ENCODE results near the gene DISC1. TPM values are rescaled to one million over a fixed set of nuclear protein-coding genes. Genes with fewer than 3 reads are reported as not detected.

DISC1 gene
- total RNA-seq, 1 experiment from 2014 or later, result 0.36 TPM

DNA sequence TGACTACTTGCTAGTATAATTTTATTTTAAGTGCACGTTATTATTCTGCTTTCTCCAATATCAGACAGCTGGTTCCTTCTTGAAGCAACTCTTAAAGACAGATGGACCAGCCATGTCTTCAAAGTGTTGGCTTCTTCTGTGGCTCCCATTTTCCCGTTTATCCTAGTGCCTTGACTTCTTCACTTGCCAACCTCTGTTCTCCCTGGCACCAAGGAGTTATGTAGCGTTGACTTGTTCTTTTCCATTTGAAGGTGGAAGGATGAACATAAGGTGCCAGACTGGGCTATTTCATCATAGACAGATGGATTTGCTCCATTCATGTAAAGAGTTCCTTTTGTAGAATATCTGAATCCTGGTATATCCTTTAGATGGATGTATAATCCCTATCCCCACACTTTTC, 260.6 kb downstream of the DISC1 start:
- Histone ChIP-seq H3K27ac (ENCODE audit: low read length) (no peak overlapping the region), H3K9me3 (ENCODE audit: control insufficient read depth, insufficient read depth, low read depth, low read length) (no peaks in the 10 kb centered on the region), H3K36me3 (ENCODE audit: control insufficient read depth, insufficient read depth, low read length) (no peaks in the 10 kb centered on the region), H3K27me3 (ENCODE audit: control insufficient read depth, insufficient read depth, low read length) (no peaks in the 10 kb centered on the region), H3K4me1 (ENCODE audit: control insufficient read depth, insufficient read depth, low read length) (no peaks in the 10 kb centered on the region), H3K4me3 (ENCODE audit: low read depth in 2 of 2, low read length in 2 of 2) (no peak overlapping the region)
- intact Hi-C loops (cut with micrococcal nuclease; ENCODE audit: unreplicated experiment) (no loop called here), in situ Hi-C loops (cut with HindIII; ENCODE audit: low pct_unique_long_range_greater_than_20kb, low sequenced_read_pairs) (no loop called here)
- CTCF ChIA-PET, result no interaction called here
- POLR2A ChIA-PET, result no interaction called here
- ATAC-seq (no peak), DNase-seq (ENCODE audit: low read depth, low spot score) (no peak)
- no TSS peak for BruUV-seq (replicated peaks)
- TF ChIP-seq SIN3A (IDR thresholded peaks at IDR 0.05; ENCODE audit: borderline replicate concordance, insufficient read depth, low read depth, low read length) (no peak), POLR2AphosphoS5 (IDR thresholded peaks at IDR 0.05; ENCODE audit: low read depth, low read length) (no peak), TCF7L2 (IDR thresholded peaks at IDR 0.05; ENCODE audit: low read depth, low read length) (no peak)
- TF ChIP-seq, protein P1, sequence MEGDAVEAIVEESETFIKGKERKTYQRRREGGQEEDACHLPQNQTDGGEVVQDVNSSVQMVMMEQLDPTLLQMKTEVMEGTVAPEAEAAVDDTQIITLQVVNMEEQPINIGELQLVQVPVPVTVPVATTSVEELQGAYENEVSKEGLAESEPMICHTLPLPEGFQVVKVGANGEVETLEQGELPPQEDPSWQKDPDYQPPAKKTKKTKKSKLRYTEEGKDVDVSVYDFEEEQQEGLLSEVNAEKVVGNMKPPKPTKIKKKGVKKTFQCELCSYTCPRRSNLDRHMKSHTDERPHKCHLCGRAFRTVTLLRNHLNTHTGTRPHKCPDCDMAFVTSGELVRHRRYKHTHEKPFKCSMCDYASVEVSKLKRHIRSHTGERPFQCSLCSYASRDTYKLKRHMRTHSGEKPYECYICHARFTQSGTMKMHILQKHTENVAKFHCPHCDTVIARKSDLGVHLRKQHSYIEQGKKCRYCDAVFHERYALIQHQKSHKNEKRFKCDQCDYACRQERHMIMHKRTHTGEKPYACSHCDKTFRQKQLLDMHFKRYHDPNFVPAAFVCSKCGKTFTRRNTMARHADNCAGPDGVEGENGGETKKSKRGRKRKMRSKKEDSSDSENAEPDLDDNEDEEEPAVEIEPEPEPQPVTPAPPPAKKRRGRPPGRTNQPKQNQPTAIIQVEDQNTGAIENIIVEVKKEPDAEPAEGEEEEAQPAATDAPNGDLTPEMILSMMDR (IDR thresholded peaks at IDR 0.05), result no peak
- TF ChIP-seq, protein P2, sequence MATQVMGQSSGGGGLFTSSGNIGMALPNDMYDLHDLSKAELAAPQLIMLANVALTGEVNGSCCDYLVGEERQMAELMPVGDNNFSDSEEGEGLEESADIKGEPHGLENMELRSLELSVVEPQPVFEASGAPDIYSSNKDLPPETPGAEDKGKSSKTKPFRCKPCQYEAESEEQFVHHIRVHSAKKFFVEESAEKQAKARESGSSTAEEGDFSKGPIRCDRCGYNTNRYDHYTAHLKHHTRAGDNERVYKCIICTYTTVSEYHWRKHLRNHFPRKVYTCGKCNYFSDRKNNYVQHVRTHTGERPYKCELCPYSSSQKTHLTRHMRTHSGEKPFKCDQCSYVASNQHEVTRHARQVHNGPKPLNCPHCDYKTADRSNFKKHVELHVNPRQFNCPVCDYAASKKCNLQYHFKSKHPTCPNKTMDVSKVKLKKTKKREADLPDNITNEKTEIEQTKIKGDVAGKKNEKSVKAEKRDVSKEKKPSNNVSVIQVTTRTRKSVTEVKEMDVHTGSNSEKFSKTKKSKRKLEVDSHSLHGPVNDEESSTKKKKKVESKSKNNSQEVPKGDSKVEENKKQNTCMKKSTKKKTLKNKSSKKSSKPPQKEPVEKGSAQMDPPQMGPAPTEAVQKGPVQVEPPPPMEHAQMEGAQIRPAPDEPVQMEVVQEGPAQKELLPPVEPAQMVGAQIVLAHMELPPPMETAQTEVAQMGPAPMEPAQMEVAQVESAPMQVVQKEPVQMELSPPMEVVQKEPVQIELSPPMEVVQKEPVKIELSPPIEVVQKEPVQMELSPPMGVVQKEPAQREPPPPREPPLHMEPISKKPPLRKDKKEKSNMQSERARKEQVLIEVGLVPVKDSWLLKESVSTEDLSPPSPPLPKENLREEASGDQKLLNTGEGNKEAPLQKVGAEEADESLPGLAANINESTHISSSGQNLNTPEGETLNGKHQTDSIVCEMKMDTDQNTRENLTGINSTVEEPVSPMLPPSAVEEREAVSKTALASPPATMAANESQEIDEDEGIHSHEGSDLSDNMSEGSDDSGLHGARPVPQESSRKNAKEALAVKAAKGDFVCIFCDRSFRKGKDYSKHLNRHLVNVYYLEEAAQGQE (IDR thresholded peaks at IDR 0.05; ENCODE audit: insufficient read depth in 1 of 2, low read depth in 2 of 2, low read length in 1 of 2), result no peak

DNA sequence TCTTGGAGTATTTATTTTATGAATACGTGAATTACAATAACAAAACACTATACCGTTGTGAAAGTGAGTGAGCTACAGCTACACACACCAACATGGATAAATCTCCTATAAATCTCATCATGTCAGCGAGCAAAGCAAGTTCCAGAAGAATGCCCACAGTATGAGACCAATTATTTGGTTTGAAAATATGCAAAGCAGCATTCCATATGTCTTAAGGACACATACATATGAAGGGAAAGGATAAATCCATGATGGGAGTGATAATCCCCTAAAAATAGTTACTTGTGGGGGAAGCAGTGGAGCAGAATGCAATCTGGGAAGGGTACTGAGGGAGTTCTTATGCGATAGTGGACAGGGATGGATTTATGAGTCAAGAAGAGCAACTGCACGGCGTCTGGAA, 261.3 kb downstream of the DISC1 start:
- no peaks in the 10 kb centered on the region for H3K36me3 ChIP-seq (ENCODE audit: control insufficient read depth, insufficient read depth, low read length)
- ATAC-seq (no peak), DNase-seq (ENCODE audit: low read depth, low spot score) (no peak)
- no peaks in the 10 kb centered on the region for H3K4me1 ChIP-seq (ENCODE audit: control insufficient read depth, insufficient read depth, low read length)
- H3K27ac ChIP-seq (ENCODE audit: low read length), result no peak overlapping the region
- in situ Hi-C loops (cut with HindIII; ENCODE audit: low pct_unique_long_range_greater_than_20kb, low sequenced_read_pairs), result no loop called here
- H3K4me3 ChIP-seq (ENCODE audit: low read depth in 2 of 2, low read length in 2 of 2), result no peak overlapping the region
- no TSS peak for BruUV-seq (replicated peaks)
- no peaks in the 10 kb centered on the region for H3K9me3 ChIP-seq (ENCODE audit: control insufficient read depth, insufficient read depth, low read depth, low read length)
- no peaks in the 10 kb centered on the region for H3K27me3 ChIP-seq (ENCODE audit: control insufficient read depth, insufficient read depth, low read length)
- TF ChIP-seq, protein P2 (IDR thresholded peaks at IDR 0.05; ENCODE audit: insufficient read depth in 1 of 2, low read depth in 2 of 2, low read length in 1 of 2), result no peak
- TF ChIP-seq TCF7L2 (IDR thresholded peaks at IDR 0.05; ENCODE audit: low read depth, low read length), result no peak
- TF ChIP-seq, protein P1 (IDR thresholded peaks at IDR 0.05), result no peak
- no peak for TF ChIP-seq POLR2AphosphoS5 (IDR thresholded peaks at IDR 0.05; ENCODE audit: low read depth, low read length)
- no peak for TF ChIP-seq SIN3A (IDR thresholded peaks at IDR 0.05; ENCODE audit: borderline replicate concordance, insufficient read depth, low read depth, low read length)
- ChIA-PET CTCF (no interaction called here), POLR2A (no interaction called here)
- intact Hi-C loops (cut with micrococcal nuclease; ENCODE audit: unreplicated experiment), result no loop called here
